HG03060 (cell line): ENCODE measurements around the gene GULP1.

Experiments used
- ATAC-seq: cut with Tn5 transposase; IDR thresholded peaks from one replicate; pipeline ENCODE4 v1.9.1; 2021; ENCODE audit warnings: low read depth, moderate number of reproducible peaks; ENCODE audit not compliant: unreplicated experiment

Gene GULP1

GRCh38 chr2:188414869-188415753, 123.4 kb downstream of the GULP1 start:
- ATAC-seq = no peak

DNA sequence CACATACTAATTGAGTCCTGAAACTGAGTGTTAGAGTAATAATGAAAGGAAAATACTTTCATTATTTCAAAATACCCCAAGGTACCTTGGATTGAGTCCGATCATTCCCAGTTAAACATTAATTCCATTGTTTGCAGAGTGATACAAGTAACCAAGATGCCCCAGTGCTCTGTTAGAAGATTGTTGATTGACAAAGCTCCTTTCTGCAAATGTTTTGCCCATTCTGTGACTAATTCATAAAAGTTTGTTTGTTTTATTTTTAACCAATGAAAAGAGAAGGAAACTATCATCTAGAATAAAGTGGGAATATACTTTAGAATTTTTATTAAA, 124.0 kb downstream of the GULP1 start:
- ATAC-seq = no peak

- ATAC-seq = no peak
Measured at GRCh38 chr2:188416367-188416766, 124.7 kb downstream of the GULP1 start.

GRCh38 chr2:188422726-188423125, 131.1 kb downstream of the GULP1 start:
- no peak for ATAC-seq

- no peak for ATAC-seq
Measured at GRCh38 chr2:188425266-188425665, 133.6 kb downstream of the GULP1 start.

GRCh38 chr2:188426121-188426520, 134.4 kb downstream of the GULP1 start:
- no peak for ATAC-seq

DNA sequence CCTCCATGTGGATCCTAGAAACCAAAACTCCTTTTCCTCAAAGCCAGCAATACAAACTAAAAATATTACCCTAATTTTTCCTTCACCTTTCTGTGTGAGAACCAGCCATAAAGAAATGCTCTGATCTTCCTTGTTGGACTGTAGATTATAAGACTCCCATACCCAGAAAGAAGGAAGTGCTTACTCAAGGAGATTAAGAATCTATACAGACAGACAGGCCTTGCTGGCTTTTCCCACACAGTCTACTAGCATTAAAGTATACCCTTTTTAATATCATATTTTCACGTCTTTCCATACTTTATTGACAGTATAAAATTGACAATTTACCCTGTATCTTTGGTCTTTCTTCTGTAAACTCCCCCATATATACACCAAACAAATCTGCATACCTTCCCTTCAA, 139.0 kb downstream of the GULP1 start:
- no peak for ATAC-seq

DNA sequence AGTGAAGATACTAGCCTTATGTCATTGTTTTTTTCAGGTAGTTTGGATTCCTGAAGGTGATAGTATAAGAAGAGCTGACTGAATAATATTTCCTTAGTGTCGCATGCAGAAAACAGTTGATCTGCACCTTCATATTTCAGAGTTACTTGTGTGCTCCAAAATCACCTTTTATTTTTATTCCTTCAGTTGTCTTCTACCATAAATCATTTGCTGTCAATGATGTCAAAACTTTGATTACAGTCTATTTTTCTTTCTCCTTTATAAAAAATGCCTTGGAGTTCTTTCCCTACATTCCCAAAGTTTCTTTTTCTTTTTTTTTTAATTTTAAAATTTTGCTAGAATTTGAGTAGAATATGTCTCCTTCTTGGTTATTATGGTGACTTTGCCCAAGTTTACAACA, 142.3 kb downstream of the GULP1 start:
- ATAC-seq = no peak

DNA sequence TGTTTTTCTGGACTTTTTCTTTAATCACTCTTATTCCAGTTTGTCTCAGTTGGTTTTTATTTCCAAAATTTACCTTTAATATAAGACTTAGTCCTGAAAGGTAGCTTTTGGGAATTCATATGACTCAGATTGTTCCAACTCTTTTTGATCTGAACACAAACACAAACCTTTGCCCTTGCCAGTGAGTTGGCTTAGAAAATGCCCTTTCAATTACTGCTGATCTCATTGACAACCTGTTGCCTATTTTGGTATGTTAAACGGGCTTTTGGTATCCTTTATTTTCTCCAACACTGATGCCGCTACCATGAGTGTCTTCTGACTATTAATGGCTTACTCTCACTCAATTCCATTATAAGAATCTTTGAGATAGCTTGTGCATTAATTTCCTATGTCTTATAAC, 143.4 kb downstream of the GULP1 start:
- ATAC-seq = no peak

GRCh38 chr2:188437537-188437936, 145.9 kb downstream of the GULP1 start:
- ATAC-seq = no peak

DNA sequence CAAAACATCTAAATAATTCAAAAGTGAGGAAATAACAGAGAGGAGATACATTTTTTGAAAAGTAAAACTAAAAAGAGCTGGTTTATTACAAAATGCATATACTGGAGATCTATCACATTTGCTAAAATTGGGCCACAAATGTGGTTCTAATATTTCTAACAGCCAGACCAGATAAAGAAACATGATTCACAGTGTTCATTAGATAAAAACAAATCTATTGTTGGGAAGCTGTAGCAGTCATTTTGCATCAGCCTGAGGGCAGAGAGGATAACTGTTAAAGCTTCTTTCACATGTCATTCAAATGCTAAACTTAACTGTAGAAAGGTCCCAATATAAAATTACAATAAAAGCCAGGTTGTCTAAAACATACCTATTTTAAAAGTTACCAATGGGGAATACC, 148.3 kb downstream of the GULP1 start:
- ATAC-seq = no peak

- ATAC-seq = no peak
Measured at GRCh38 chr2:188440849-188441248, 149.2 kb downstream of the GULP1 start.

DNA sequence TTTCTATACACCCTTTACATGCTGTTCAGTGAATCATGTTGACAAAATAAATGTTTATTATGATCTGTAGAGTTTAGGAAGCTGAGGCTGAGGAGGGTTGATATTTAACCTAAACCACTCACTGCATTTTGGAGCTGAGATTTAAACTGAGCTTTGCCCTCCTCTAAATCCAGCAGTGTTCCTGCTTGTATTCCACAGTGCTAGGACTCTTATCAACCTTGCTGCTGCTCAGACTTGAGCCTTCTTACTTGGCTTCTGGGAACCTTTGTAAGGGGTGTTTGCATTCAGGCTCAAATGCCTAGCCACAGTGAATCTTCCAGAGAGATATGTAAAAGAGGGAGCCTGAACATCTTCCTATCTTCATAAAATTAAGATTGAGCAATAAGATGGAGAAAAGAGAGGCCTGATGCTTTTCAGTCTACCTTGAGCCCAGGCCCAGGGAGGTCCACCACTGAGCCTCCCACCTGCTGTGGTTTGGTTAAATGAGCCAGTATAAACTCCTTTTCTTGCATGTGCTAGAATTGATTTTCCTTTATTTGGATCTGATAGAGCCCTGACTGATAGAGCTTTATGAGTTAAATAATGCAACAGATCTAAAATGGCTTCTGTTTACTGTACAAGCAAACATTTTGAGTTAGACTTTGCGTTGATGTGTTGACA, 149.7 kb downstream of the GULP1 start:
- ATAC-seq = no peak

GRCh38 chr2:188443207-188443606, 151.5 kb downstream of the GULP1 start:
- no peak for ATAC-seq

- no peak for ATAC-seq
Measured at GRCh38 chr2:188444106-188444835, 152.6 kb downstream of the GULP1 start.

- no peak for ATAC-seq
Measured at GRCh38 chr2:188449561-188449960, 157.9 kb downstream of the GULP1 start.

DNA sequence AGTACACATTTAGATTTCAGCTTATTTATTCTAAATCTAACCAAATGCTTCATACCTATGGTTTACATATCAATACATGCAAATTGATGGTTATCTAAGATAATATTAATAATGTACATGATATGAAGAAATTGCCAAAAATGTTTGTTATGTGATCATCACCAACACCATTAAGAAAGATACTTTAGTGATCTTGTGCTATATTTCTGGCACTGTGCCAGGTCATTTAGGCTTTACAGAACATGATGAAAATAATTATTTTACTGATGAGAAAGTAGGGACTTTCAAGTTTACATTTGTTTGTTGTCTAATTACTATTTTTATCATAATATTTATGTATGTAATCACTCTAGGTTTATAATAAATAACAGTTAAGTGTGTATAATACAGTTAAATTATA, 158.3 kb downstream of the GULP1 start:
- ATAC-seq = no peak

GRCh38 chr2:188450732-188451483, 159.2 kb downstream of the GULP1 start:
- ATAC-seq = no peak

DNA sequence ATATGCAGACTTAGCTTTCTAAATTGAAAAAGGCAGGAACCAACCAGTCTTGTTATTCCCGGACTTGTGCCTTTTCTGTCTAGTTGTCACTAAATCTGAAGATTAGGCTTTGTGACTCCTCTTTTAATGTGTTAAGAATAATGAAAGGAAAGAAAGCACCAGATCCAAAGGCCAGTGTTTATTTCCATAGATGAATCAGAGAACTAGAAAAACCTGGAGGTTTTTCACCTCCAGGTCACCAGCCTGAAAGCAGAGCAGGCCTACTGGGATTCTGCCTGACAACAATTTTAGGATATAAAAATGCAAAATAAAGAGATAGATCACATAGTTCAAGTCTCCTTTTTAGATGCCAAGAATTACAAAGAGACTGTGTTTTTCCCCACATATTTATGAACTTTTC, 160.4 kb downstream of the GULP1 start:
- no peak for ATAC-seq

- no peak for ATAC-seq
Measured at GRCh38 chr2:188456114-188456909, 164.6 kb downstream of the GULP1 start.
